Measurements from ENCODE around the gene KRTAP3-3.
"Not testable (repeated sequence)": the region's sequence is repeated elsewhere in the genome, so short reads cannot be mapped to it uniquely, and the experiment has no call there.

KRTAP3-3 gene

DNA sequence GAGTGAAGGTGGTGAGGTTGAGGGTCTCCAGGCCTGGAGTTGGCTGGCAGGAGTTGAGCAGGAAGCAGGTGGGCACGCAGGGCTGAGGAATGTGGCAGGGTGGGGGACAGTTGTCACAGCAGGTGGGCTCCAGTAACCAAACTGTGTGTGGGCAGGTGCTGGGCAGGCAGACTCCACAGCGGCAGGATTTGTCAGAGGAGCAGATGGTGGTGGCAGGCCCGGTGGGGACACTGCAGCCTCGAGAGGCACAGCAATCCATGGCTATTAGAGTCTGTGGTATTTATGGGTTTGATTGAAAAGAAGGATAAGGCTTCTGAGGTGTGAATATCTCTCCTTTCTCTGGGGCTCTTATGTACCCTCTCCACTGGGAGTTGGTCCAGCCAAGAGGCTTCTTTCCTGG, at the start of gene KRTAP3-3:
KRTAP3-3 (minus strand) TSS at position 326 of the 400 bp plus-strand sequence; CDS start at position 259, 67 bp downstream.
- no peak for DNase-seq

DNA sequence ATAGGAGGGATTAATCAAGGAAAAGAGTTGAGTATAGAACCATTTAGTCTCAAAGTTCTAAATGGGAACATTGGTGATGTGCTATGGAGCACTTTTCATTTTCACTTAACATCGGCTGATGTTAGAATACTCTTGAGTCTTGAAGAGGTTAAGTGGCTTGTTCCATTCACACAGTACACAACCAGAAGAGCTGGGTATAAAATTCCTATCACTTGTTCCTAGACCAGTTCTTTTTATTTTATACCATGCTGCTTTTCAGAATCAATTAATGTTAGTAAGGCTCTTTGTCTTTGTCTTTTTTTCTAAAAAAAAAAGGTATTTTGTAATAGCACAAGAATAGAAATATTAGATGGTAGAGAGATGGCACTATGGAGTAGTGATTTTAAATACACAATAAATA, 49.0 kb upstream of the KRTAP3-3 start:
- DNase-seq, result no peak

DNA sequence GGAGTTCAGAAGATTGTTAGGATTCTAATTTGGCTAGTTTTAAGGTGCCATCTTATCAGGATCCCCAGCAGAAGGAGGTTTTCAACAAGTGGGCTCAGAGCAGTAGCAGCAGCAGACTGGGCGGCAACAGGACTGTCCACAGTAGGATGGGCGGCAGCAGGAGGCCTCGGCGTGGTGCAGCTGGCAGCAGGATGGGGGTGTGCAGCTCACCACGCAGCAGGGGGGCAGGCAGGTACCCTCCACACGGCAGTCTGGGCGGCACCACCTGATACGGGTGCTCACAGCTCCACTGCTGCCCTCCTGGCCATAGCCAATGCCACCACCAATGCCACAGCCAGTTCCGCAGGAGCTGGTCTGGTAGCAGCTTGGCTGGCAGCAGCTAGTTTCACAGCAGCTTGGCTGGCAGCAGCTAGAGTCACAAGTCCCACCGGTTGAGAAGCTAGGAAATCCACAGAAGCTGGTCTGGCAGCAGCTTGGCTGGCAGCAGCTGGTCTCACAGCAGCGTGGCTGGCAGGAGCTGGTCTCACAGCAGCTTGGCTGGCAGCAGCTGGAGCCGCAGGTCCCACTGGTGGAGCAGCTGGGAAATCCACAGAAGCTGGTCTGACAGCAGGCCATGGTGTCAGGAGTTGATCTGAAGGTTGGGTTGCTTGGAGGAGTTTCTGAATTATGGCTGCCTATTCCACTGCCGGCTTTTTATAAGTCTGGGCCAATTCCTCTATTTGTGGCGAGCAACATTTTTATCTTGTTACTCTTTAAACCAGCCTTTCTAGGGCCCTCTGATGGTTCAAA, 47.0 kb upstream of the KRTAP3-3 start, which contains the start of gene KRTAP1-1:
KRTAP1-1 (minus strand) TSS at position 668 of the 789 bp plus-strand sequence; CDS start at position 615, 53 bp downstream.
- not testable (repeated sequence) for DNase-seq

- DNase-seq, result no peak
Measured at GRCh38 chr17:41037853-41038350, 43.9 kb upstream of the KRTAP3-3 start.

DNA sequence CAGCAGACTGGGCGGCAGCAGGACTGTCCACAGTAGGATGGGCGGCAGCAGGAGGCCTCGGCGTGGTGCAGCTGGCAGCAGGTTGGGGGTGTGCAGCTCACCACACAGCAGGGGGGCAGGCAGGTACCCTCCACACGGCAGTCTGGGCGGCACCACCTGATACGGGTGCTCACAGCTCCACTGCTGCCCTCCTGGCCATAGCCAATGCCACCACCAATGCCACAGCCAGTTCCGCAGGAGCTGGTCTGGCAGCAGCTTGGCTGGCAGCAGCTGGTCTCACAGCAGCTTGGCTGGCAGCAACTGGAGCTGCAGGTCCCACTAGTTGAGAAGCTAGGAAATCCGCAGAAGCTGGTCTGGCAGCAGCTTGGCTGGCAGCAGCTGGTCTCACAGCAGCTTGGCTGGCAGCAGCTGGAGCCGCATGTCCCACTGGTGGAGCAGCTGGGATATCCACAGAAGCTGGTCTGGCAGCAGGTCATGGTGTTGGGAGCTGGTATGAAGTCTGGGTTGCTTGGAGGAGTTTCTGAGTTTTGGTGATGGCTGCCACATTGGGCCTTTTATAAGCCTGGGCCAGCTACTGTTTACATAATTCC, 40.5 kb upstream of the KRTAP3-3 start, which contains the start of gene KRTAP1-3:
KRTAP1-3 (minus strand) TSS at position 529 of the 590 bp plus-strand sequence; CDS start at position 476, 53 bp downstream.
- not testable (repeated sequence) for DNase-seq

DNA sequence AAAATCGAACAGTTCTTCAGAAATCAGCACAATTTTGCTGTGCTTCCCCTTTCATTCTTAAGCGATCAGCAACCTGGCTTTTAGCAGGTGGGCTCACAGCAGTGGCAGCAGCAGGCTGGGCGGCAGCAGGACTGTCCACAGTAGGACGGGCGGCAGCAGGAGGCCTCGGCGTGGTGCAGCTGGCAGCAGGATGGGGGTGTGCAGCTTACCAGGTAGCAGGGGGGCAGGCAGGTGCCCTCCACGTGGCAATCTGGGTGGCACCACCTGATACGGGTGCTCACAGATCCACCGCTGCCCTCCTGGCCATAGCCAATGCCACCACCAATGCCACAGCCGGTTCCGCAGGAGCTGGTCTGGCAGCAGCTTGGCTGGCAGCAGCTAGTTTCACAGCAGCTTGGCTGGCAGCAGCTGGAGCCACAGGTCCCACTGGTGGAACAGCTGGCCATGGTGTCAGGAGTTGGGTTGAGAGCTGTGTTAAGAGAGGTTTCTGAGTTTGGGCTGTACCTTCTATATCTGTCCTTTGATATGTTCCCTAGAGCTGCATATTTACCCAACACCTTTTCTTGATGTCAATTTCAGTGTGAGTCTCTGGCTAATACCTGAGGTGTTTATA, 35.8 kb upstream of the KRTAP3-3 start, which contains the start of gene KRTAP1-4:
KRTAP1-4 (minus strand) TSS at position 563 of the 613 bp plus-strand sequence; CDS start at position 446, 117 bp downstream.
- DNase-seq, result no peak

GRCh38 chr17:41026715-41027471, 32.9 kb upstream of the KRTAP3-3 start, which contains the start of gene KRTAP1-5:
Gene KRTAP1-5 (minus strand): TSS chr17:41027208. CDS start chr17:41027155, 53 bp downstream.
- no peak for DNase-seq

- no peak for DNase-seq
Measured at GRCh38 chr17:41024697-41025096, 30.7 kb upstream of the KRTAP3-3 start.

- no peak for DNase-seq
Measured at GRCh38 chr17:41020336-41020735, 26.4 kb upstream of the KRTAP3-3 start.

- no peak for DNase-seq
Measured at GRCh38 chr17:41019415-41019814, 25.5 kb upstream of the KRTAP3-3 start.

GRCh38 chr17:41018541-41018940, 24.6 kb upstream of the KRTAP3-3 start:
- no peak for DNase-seq

DNA sequence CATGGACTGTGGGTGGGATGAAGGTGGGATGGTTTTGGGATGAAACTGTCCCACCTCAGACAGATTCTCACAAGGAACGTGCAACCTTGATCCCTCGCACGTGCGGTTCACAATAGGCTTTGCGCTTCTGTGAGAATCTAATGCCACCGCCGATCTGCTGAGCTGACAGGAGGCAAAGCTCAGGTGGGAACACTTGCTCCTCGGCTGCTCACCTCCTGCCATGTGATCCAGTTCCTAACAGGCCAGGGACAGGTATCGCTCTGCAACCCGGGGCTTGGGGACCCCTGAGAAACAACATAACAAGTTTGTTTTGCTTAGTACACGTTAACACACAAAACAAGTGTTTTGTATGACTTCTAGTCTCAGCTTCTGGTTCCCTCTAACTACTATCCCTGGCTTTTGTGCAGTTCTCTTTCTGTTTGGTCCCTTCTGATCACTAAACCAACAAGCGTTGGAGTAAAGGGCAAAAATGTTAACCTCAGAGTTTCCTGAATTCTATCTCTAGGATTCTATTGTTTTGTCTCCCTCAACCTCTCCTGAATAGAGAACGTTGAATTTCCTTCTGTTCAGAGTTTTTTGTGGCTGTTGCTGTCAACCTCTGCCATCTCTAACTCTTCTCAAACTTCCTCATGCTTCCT, 22.7 kb upstream of the KRTAP3-3 start:
- no peak for DNase-seq

DNA sequence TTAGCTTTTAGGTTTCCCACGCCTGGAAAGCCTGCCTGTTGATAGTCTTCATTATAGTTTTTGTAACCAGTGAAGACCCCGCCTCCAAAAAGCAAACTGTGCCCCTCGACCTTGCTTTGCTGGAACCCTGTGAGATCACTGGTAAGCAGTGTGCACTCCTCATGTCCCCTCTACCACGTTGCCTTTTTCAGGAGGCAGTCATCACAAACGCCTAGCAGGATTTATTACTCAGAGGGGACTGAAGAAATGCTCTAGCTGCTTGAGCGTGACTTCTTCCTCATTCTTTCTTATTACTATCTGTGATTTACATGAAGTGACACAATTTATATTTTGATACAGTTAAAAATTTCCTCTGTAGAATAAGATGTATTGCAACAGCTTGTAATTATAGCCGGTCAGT, 21.5 kb upstream of the KRTAP3-3 start:
- DNase-seq, result no peak

DNA sequence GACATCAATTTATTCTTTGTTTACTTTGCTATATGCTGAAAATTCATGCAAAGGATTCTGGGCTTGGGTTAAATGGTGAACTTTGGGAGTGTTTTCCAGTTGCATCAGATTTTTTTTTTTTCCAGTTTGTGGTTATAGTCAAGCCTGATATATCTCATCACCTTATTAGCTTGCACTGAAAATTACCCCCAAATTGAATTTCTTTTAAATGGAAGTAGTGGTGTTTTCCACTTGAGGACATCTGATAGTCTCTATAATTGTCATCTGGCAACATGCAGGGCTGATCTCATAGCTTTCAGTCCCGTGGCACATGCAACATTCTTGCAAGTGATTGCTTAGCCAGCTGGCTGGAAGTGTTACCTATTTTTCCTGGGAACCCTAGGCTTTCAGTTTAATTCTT, 19.6 kb upstream of the KRTAP3-3 start:
- no peak for DNase-seq

GRCh38 chr17:41013181-41013580, 19.2 kb upstream of the KRTAP3-3 start:
- no peak for DNase-seq

GRCh38 chr17:41012326-41013120, 18.6 kb upstream of the KRTAP3-3 start:
- no peak for DNase-seq

GRCh38 chr17:41010441-41010840, 16.5 kb upstream of the KRTAP3-3 start:
- no peak for DNase-seq

DNA sequence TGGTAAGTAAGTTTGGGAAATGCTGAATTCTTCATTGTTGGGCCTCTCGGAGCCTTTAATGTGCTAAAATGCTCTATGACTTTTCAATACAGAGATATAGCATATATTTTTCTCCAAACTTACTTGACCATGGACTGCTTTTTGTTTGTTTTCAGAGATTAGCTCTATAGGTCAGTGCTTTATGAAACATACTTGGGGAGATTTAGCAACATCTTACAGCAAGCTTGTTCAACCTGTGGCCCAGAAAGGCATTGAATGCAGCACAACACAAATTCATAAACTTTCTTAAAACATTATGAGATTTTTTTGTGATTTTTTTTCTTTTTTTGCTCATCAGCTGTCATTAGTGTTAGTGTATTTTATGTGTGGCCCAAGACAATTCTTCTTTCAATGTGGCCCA, 16.0 kb upstream of the KRTAP3-3 start:
- DNase-seq, result no peak

DNA sequence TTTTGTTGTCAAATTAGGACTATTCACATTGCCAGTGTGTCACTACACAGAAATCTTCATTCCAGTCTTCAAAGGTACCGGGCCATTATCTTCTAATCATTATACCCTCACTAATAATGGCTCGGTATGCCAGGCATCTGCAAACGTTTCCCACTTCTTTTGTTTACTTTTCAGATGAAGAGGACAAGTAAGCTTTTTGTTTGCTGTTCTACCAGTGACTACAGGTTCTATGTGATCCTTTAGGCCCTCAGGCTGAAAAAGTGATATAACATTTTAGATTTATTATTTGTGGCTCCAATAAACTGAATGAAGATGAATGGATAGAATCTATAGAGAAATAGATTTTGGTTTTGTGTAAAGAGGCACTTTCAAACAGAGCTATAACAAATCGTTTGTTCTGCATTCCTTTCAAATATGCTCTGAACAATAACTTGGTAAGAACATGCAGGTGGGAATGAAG, 15.4 kb upstream of the KRTAP3-3 start:
- no peak for DNase-seq

DNA sequence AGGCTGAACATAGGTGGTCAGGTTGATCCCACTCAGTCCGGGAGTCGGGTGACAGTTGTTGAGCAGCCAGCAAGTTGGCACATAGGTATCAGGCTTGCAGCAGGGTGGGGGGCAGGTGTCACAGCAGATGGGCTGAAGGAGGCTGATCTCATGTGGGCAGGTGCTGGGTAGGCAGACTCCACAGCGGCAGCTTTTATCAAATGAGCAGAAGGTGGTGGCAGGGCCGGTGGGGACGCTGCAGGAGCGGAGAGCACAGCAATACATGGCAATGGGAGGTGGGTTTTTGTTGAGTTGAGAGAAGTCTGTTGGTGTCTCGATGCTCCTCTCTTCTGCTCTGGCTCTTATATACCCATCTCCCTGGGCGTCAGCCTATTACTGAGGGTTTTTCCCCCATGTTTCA, 14.8 kb upstream of the KRTAP3-3 start, which contains the start of gene KRTAP3-1:
KRTAP3-1 (minus strand) TSS at position 318 of the 400 bp plus-strand sequence; CDS start at position 264, 54 bp downstream.
- DNase-seq, result no peak

- DNase-seq, result no peak
Measured at GRCh38 chr17:41004397-41004796, 10.4 kb upstream of the KRTAP3-3 start.
